GM21723 (cell line): ENCODE results near the gene DPEP2NB.
"Not testable (repeated sequence)": the region's sequence is repeated elsewhere in the genome, so short reads cannot be mapped to it uniquely, and the experiment has no call there.

Experiments used
- ATAC-seq: cut with Tn5 transposase; IDR thresholded peaks from one replicate; pipeline ENCODE4 v1.9.1; 2021; ENCODE audit warnings: mild to moderate bottlenecking, moderate library complexity; ENCODE audit not compliant: unreplicated experiment

The DPEP2NB gene

DNA sequence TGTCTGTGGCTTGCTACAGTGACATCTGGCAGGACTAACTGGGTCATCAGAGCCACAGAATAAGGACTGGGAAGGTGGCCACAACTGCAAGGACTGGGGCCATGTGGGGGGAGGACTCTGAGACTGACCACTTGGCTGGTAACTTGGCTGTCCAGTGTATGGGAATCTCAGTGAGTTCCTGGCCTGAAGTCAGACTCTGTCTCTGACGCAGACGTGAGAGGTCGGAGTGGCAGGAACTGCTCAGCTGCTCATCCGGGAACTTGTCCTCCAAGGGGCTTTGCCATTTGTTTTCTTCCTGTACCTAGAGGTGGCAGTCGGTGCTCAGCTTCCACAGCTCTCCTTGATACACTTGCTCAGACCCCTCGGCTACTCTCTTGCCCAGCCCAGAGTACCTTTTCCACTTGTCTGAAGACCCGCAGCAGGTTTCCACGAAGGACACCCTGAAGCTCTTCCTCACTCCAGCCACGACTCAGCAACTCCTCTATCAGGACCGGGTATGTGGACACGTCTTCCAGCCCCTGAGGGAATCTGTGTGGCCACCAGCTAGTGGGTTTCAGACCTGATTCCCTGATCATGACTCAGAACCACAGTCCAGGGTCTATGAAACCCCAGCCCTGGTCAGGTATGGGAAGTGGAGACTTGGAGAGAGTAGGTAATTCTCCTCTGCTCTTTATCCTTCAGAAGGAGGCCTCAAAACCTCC, 28.1 kb downstream of the DPEP2NB start:
- no peak for ATAC-seq

DNA sequence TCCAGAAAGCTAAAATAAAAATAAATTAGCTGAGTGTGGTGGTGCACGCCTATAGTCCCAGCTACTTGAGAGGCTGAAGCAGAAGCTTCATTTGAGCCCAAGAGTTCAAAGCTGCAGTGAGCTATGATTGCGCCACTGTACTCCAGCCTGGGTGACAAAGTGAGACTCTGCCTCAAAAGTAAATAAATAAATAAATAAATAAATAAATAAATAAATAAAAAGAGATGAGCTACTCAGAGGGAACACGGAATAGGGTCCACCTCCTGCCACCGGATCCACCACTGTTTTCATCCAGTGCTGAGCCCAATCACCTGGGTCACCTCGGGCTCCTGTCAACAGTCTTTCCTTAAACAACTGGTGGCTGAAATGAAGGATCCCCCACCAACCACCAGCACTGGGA, 28.8 kb downstream of the DPEP2NB start:
- no peak for ATAC-seq

DNA sequence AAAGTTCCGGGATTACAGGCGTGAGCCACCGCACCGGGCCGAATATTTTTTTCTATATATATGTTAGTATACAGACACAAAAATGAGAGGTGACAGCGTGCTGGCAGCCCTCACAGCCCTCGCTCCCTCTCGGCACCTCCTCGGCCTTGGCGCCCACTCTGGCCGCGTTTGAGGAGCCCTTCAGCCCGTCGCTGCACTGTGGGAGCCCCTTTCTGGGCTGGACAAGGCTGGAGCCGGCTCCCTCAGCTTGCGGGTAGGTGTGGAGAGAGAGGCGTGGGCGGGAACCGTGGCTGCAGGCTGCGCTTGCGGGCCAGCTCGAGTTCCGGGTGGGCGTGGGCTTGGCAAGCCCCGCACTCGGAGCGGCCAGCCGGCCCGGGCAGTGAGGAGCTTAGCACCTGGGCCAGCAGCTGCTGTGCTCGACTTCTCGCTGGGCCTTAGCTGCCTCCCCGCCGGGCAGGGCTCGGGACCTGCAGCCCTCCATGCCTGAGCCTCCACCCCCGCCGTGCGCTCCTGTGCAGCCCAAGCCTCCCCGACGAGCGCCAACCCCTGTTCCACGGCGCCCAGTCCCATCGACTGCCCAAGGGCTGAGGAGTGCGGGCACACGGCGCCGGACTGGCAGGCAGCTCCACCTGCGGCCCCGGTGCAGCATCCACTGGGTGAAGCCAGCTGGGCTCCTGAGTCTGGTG, 33.6 kb downstream of the DPEP2NB start:
- ATAC-seq = no peak

DNA sequence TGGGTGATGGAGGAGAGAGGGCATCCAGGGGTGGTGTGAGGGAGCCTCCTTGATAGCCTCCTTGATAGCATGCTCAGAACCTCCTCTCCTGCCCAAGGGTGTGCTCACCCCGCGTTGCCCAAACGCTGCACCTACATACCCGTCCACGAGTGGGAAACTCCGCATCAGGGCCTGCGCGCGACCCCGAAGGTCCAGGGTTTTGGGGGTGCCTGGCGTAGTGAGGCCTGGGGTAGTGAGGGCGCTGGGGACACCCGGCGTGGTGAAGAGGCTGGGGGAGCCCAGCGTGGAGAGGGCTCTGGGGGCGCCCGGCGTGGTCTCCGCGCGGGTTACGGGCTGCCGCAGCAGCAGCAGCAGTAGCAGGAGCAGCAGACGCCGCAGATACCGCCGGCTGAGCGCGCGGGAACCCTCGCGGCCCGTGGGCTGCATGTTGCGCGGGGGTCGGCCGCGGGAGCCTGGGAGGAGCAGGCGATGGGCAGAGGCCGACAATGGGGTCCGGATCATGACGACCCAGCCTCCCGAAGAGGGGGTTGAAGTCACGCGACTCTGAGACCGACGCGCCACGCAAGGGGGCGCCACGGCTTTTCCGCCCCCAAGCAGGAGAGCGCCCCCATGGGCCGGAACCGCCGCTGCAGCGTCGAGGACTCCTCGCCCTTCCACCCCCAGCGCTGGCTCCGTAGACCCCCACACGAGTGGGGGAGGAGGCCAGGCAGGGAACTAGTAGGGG, 35.6 kb downstream of the DPEP2NB start, which contains the start of gene DPEP3:
TSS of gene DPEP3 (minus strand) at position 545 of the 724 bp plus-strand sequence. CDS start at position 426, 119 bp downstream.
- ATAC-seq = no peak

DNA sequence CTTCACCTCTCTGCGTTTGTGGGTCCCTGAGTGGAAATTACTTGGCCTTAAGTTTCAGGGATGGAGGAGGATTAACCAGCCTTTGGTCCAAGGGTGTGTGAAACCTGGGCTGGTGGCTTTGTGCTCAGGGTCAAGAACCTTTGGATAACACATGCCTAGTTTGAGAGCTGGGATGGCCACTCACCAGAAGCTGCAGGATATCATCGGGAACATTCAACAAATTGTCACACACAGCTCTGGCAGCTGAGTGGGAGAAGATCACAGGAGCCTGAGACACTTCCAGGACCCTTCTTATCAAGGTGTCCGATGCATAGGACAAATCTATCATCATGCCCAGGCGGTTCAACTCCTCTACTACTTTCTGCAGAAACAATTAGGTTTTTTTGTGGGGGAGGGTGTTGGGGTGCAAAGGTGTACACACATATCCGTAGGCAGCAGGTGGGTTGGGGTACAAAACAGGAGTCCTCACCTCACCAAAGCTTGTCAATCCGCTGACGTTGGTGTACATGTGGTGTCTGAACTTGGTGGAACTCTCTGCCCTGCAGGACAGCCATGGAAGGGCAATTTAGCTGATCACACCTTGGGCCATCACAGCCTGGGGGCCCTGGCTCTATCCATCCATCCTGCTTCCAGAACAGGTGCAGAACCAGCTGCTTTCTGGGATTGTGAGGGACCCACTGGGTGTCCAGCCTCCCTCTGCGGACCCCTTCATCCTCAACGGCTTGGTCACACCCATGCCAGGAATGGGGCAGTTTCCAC, 38.1 kb downstream of the DPEP2NB start:
- no peak for ATAC-seq

DNA sequence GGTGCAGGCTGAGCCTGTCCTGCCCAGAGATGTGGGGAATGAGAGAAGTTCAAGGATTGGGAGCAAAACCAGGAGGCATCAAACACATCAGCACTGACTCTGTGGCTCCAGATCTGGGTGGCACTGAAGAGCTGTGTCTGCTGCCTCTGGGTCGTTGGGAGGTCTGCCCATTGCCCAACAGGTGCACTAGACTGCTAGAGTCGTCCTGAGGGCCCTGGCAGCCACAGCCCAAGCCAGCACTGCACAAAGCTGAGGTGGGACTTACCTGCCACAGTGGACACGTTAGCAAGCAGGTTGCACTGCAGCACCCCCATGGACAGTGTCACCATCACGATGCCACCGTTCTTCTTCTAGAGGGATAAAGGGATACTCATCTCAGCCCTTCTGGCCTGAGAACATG, 38.7 kb downstream of the DPEP2NB start:
- no peak for ATAC-seq

DNA sequence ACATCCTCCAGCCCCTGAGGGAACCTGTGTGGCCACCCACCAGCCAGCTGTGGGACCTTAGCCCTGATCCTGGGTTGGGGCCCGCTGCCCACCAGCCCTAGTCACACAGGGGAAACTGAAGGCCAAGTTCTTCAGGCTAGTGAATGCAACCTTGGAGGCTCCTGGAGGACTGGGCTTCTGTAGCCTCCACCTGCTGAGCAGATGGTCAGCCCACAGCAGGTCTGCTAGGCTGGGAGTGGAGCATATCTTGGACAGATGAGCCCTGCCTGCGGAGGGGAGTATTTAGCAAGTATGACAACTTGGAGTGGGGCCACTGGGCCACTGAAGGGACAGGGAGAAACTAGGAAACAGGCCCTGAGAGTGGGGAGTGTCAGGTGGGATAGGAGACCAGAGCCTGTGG, 39.5 kb downstream of the DPEP2NB start:
- ATAC-seq = no peak

DNA sequence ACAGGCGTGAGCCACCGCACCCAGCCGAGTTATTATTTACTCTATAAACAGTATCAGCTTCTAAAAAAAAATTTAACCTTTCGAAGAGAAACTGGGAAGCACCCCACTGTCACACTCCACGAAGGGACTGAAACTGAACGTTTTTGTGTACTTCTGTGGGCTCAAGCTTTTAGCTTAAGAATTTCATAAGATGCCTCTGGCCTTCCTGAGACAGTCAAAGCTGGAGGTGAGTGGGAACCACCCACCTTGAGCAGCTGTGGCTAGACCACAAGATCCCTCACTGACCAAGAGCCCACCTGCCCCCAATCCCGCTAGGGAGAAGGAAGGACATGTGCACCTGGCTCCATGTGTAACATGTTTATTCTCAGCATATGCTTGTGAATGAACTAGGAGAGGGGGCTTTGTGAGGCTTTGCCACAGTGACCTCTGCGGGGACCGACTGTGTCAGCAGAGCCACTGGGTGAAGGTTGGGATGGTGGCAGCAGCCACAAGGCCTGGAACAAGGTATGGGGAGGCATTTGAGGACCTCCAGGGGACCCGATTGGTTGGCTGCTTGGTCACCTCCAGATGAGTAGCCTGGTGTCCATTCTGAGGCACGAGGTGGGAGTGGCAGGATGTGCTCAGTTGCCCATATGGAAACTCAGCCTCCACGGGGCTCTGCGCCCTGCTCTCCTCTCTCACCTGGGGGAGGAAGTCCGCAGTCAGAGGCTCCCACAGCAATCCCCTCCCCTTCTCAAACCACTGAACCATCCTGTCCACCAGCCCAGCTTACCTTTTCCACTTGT, 40.2 kb downstream of the DPEP2NB start:
- ATAC-seq = no peak

DNA sequence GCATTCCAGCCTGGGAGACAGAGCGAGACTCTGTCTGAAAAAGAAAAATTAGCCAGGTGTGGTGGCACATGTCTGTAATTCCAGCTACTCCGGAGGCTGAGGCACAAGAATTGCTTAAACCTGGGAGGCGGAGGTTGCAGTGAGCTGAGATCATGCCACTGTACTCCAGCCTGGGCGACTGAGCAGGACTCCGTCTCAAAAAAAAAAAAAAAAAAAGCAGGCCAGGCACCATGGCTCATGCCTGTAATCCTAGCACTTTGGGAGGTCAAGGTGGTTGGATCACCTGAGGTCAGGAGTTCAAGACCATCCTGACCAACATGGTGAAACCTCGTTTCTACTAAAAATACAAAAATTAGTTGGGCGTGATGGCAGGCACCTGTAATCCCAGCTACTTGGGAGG, 43.4 kb downstream of the DPEP2NB start:
- ATAC-seq = not testable (repeated sequence)

DNA sequence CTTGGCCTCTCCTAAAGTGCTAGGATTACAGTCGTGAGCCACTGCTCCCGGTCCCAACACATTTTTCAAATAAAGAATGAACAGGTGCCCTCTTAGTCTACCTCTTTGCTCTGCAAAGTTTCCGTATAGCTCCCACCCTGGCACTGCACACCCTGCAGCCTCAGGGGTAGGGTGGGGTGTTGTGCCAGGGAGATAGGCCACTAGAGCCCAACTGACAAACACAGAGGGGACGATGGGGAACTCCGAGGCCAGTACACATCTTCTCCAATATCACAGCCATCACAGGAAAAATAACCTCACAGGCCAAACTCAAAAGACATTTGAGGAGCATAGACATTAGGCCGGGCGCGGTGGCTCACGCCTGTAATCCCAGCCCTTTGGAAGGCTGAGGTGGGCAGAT, 44.6 kb downstream of the DPEP2NB start:
- no peak for ATAC-seq

DNA sequence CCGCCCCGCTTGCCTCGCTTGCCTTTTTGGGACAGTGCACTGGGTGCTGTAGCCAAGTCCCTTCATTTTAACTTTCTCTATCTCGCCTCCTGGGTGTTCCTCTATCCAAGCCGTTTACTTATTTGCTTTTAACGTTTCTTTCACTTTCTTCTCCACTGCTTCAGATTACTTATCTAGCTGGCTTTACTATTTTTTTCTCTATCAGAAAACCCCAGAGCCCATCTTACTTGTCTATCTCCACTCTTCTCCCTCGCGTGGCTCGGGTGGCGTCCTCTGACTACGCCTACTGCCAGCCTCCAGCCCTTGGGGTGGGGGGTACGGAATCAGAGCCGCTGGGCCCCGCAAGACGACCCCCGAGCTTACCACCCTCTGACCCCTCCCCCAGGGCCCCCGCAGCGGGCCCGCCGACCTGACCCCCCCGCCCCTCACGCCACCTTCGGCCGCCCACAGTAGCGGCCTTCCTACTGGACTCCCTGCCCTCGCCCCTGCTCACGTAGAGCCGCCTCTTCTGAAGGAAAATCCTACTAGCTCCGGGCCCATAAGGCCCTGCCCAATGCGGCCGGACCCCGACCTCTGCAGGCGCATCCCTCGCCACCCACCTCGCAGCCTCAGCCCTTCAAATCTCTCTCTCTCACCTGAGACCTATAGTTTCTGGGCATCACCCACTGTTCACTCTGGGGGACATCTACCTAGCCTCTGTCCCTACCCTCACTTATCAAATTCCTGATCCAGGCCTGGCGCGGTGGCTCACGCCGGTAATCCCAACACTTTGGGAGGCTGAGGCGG, 46.3 kb downstream of the DPEP2NB start:
- ATAC-seq = no peak

DNA sequence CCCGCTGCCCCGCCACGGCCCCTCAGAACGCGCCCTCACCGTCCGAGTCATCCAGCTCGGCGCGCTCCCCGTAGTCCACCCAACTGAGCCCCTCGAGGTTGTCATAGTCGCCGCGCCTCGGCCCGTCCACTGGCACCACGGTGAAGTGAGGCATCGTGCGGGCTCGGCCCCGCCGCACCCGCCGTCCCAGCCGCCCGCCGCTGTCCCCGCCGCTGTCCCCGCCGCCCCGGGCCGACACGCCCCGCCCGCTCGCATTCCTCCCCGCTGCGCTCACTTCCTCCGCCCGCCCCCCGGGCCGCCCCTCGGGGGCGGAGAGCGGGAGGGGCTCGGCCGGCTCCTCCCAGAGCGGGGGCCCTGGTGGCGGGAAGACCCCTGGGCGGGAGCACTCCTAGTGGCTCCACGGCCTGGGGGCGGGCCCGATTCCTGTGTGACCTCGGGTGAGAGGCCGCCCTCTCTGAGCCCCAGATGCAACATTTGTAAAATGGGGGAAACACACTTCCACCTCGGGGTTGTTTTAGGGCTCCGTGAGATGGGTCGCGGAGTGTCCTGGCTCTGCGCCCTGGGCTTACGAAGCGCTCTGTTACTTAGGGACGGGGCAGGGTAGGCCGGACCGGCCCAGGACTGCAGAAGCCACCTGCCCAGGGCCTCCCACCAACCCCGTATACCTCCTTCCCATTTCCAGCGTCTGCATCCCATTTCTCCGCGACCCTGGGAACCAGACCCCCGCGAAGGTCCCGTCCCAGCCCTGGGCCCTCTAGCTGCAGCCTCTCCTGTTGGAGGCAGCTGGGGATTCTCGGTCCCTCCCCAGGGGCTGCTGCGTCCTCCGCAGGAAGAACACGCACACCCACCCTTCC, 47.1 kb downstream of the DPEP2NB start, which contains the start of gene SLC12A4:
TSS of gene SLC12A4 (minus strand) at position 238 of the 854 bp plus-strand sequence. CDS start at position 154, 84 bp downstream.
- ATAC-seq = peak; percentile 83

DNA sequence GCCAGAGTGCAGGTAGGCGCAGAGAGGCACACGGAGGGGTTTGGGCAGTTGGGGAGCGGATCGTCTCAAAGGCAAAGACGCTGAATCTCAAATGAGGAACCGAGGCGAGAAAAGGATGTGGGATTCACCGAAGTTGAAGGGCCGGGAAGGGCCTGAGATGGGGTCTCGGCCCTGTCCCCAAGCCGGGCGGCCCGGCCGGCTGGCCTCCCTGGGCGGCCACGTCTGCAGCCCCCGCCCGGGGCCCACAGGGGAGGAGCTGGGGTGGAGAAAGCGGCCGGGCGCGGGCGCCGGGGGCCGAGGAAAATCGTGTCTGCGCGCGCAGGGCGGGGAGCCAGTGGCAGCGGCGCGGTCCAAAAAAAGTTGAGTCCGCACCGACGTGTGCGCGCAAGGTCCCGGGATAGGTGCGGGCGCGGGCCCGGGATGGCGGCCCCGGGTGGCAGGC, 47.7 kb downstream of the DPEP2NB start:
- peak; percentile 29 for ATAC-seq

DNA sequence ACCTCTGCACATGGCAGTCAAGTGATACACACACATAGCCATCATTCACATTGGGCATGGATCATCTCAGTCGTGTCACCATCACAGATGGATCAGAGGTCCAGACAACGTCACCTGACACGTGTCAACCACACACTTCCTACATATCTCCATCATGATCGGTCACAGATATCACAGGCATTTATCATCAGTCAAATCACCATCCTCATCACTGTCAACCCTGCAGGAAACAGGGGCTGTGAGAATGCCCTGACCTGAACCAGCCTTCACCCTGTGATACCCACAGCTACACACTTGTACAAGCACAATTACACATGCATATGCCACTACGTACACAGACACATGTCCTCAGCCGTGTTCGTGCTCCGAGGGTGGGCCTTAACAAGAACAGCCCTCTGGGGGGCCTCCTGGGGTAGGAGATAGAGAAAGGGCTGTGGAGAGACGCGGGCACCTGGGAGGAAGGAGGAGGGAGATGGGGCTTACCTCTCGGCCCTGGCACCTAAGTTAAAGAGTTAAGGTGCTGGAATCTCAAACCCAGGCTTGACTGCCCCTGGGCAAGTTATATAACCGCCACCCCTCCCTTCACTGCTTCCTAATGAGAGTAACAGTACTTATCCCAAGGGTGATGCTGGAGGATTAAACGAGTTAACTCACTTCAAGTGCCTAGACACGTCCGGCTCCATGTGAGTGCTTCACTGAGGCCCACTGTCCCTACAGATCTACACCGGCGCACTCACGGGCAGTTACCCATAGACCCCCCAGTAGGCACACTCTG, 48.3 kb downstream of the DPEP2NB start:
- ATAC-seq = no peak

DNA sequence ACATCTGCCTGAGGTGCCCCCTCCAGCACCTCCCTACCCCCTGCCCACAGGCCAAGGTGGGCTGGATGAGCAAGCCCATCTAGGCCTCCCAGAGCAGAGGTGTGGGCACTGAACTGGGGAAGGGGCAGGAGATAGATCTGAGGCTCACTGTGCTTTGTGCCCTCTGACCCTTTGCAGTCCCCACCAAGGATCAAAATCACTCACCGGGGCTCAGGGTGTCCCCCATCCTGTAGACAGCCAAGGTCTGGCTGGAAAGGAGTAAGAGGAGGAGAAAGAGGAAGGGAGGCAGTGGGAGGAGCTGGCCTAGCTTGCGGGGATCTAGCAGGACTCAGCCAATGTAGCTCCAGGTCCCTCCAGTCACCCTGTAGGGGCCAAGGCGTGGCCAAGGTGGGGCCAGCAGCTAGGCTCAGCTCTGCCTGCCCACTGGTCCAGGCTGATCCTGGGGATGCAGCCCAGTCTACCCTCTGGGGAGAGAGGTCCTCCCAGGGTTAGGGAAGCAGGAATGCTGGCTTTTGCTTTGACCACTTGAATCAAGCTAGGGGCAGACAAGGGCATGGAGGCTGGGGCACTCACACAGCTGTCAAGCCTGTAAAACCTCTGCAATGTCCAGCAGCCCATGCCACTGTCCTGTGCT, 49.0 kb downstream of the DPEP2NB start:
- ATAC-seq = no peak

DNA sequence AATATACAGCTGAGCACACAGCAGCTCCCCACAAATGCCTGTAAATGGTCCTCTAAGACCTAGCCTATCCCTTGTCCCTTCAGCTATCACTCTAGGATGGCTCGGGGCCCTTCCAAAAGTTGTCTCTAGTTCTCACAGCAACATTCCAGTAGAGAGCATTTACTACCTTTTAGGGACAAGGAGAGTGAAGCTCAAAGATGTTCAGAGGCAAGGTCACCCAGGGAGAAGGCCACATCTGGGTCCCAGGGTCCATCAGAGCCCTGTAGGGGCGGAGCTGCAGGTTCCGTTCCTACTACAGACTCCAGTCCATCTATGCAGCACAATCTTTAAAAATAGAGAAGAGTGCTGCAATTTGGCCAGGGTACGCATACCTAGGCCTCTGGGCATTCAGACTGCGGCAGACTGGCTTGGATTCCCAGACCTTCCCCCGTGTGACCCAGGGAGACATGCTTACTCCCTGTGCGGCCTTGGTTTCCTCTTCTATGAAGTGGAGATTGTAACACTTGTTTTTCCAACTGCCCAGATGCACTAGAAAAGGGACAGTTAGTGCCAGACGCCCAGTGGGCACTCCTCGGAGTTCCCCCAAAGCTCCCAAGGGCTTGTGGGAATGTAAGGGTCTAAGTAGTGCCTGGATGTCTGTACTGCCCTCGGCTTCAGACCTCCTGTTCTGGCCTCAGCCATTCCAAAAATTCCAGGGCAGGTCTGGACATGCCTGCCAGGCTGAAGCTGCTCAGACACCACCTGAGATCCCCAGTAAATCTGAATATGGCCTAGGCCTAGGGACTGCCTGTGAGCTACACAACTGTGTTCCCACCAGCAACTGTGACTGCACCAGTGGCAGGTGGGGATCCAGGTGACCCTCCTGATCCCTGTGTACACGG, 49.8 kb downstream of the DPEP2NB start:
- ATAC-seq = no peak
